Keratinocyte (primary cell): ENCODE results near the gene TRAPPC2L. TPM values are rescaled to one million over a fixed set of nuclear protein-coding genes. Genes with fewer than 3 reads are reported as not detected.

Experiments used
- DNase-seq: peaks from one replicate; pipeline ENCODE4 v3.0.0-alpha.2; 2011; ENCODE audit warnings: low read depth, missing footprints, low spot score
- FAIRE-seq: peaks from 2 replicates; lab custom pipeline; 2011; peaks lifted over from hg19 to GRCh38; lab: Jason Lieb, UNC
- H2AFZ ChIP-seq: 2 replicates; pipeline ENCODE4 v1.6.0; 2012; ENCODE audit warnings: low read length, control low read depth, inconsistent platforms; ENCODE audit not compliant: control insufficient read depth
- H3K27ac ChIP-seq: 2 replicates; pipeline ENCODE4 v1.5.1; 2011; ENCODE audit warnings: low read length; ENCODE audit not compliant: control insufficient read depth, insufficient read depth
- H3K27me3 ChIP-seq: 3 replicates; pipeline ENCODE4 v1.6.0; 2011; ENCODE audit warnings: low read length; ENCODE audit not compliant: control insufficient read depth, insufficient read depth; ENCODE audit errors: extremely low read depth
- H3K36me3 ChIP-seq, 2 experiments: 2 replicates in 1 of 2; 3 replicates in 1 of 2; pipeline ENCODE4 v1.5.1; 2011; ENCODE audit warnings: low read length in 2 of 2, mild to moderate bottlenecking in 1 of 2; ENCODE audit not compliant: control insufficient read depth in 2 of 2, insufficient read depth in 2 of 2; ENCODE audit errors: extremely low read depth in 1 of 2
- H3K4me1 ChIP-seq: 3 replicates; pipeline ENCODE4 v1.5.1; 2011; ENCODE audit warnings: low read length; ENCODE audit not compliant: control insufficient read depth, insufficient read depth; ENCODE audit errors: extremely low read depth
- H3K4me2 ChIP-seq: 3 replicates; pipeline ENCODE4 v1.6.0; 2011; ENCODE audit warnings: low read depth, low read length; ENCODE audit not compliant: control insufficient read depth, insufficient read depth; ENCODE audit errors: extremely low read depth
- H3K4me3 ChIP-seq, 3 experiments: fragments of 200-600 bp in 1 of 3; sonication (generic) in 1 of 3; 2 replicates in 2 of 3; 3 replicates in 1 of 3; pipeline ENCODE4 v1.5.1; 2011 to 2016; ENCODE audit warnings: low read length in 3 of 3, mild to moderate bottlenecking in 3 of 3, control low read depth in 2 of 3, inconsistent platforms in 1 of 3, low read depth in 1 of 3, mixed read lengths in 1 of 3, mixed run types in 1 of 3, moderate library complexity in 1 of 3; ENCODE audit not compliant: control insufficient read depth in 2 of 3, insufficient read depth in 2 of 3; ENCODE audit errors: extremely low read depth in 1 of 3
- H3K79me2 ChIP-seq: 2 replicates; pipeline ENCODE4 v1.6.0; 2012; ENCODE audit warnings: low read length; ENCODE audit not compliant: control insufficient read depth, insufficient read depth
- H3K9ac ChIP-seq: 3 replicates; pipeline ENCODE4 v1.6.0; 2011; ENCODE audit warnings: low read length; ENCODE audit not compliant: control insufficient read depth, insufficient read depth; ENCODE audit errors: extremely low read depth
- H3K9me1 ChIP-seq: 3 replicates; pipeline ENCODE4 v1.6.0; 2011; ENCODE audit warnings: low read length; ENCODE audit not compliant: control insufficient read depth, insufficient read depth; ENCODE audit errors: extremely low read depth
- H3K9me3 ChIP-seq: 2 replicates; pipeline ENCODE4 v1.5.1; 2012; ENCODE audit warnings: low read depth, low read length; ENCODE audit not compliant: control insufficient read depth
- H4K20me1 ChIP-seq: 3 replicates; pipeline ENCODE4 v1.6.0; 2011; ENCODE audit warnings: low read length; ENCODE audit not compliant: control insufficient read depth, insufficient read depth; ENCODE audit errors: extremely low read depth
- EZH2 ChIP-seq: IDR thresholded peaks from one replicate; pipeline ENCODE4 v1.6.1; 2012; ENCODE audit warnings: inconsistent platforms, mild to moderate bottlenecking, low read length, moderate library complexity
- dilution Hi-C: fragments of 300-500 bp; cut with MboI; formaldehyde crosslinking; loops from one replicate; pipeline ENCODE4 v1.7.0; 2020; ENCODE audit warnings: low sequenced_read_pairs; ENCODE audit not compliant: extremely low pct_ligation_motif_present
- polyA plus RNA-seq, 5 experiments: library from polyadenylated mRNA; depleted of rRNA in 3 of 5; stranded (reverse) in 3 of 5; stranded (forward) in 1 of 5; unstranded in 1 of 5; fragments of >200 nt; gene quantifications; 1 replicate in 1 of 5; 2 replicates in 3 of 5; 3 replicates in 1 of 5; pipeline versions ENCODE4 v1.2.1 to v1.2.3, GENCODE V29; 2011 to 2012; ENCODE audit warnings: missing spikeins in 2 of 5, low read depth in 1 of 5, low replicate concordance in 1 of 5
- TF ChIP-seq, protein P1 (sequence below), 3 experiments: IDR thresholded peaks in 1 of 3; conservative IDR thresholded peaks in 1 of 3; optimal IDR thresholded peaks in 1 of 3; 2 replicates in 2 of 3; 3 replicates in 1 of 3; pipeline versions ENCODE3 to v1.5.1; 2011; ENCODE audit warnings: low read length in 3 of 3, mild to moderate bottlenecking in 3 of 3, moderate library complexity in 2 of 3, control low read depth in 1 of 3, inconsistent platforms in 1 of 3; ENCODE audit not compliant: insufficient read depth in 2 of 3; ENCODE audit errors: extremely low read depth in 1 of 3

Gene TRAPPC2L
- polyA plus RNA-seq, 1 donor (not counting 4 experiments of a cell fraction or from before 2014, with no cell fraction given), result 139 TPM

GRCh38 chr16:88833086-88833485 lies 23.8 kb upstream of the TRAPPC2L start:
- Histone ChIP-seq H3K9me3 (no peaks in the 10 kb centered on the region), H4K20me1 (no peaks in the 10 kb centered on the region), H3K79me2 (no peaks in the 10 kb centered on the region), H2AFZ (no peak overlapping the region), H3K36me3 (peaks cover 0 to 8% of the 10 kb centered on the region in 2 experiments), H3K4me1 (no peaks in the 10 kb centered on the region), H3K4me2 (no peak overlapping the region), H3K9me1 (no peaks in the 10 kb centered on the region), H3K27me3 (no peaks in the 10 kb centered on the region), H3K4me3 (no peak overlapping the region), H3K27ac (no peak overlapping the region), H3K9ac (no peak overlapping the region)
- FAIRE-seq (no peak), DNase-seq (no peak)
- TF ChIP-seq, protein P1, sequence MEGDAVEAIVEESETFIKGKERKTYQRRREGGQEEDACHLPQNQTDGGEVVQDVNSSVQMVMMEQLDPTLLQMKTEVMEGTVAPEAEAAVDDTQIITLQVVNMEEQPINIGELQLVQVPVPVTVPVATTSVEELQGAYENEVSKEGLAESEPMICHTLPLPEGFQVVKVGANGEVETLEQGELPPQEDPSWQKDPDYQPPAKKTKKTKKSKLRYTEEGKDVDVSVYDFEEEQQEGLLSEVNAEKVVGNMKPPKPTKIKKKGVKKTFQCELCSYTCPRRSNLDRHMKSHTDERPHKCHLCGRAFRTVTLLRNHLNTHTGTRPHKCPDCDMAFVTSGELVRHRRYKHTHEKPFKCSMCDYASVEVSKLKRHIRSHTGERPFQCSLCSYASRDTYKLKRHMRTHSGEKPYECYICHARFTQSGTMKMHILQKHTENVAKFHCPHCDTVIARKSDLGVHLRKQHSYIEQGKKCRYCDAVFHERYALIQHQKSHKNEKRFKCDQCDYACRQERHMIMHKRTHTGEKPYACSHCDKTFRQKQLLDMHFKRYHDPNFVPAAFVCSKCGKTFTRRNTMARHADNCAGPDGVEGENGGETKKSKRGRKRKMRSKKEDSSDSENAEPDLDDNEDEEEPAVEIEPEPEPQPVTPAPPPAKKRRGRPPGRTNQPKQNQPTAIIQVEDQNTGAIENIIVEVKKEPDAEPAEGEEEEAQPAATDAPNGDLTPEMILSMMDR (optimal IDR thresholded peaks at IDR 0.05 in 1 of 3, IDR thresholded peaks at IDR 0.05 in 1 of 3, conservative IDR thresholded peaks at IDR 0.05 in 1 of 3; ENCODE audit: extremely low read depth in 1 of 3, insufficient read depth in 2 of 3, low read length in 3 of 3), result no peak
- TF ChIP-seq EZH2, result no peak
- dilution Hi-C loops, result no loop called here

GRCh38 chr16:88834670-88835069 lies 22.3 kb upstream of the TRAPPC2L start:
- FAIRE-seq, result no peak
- H4K20me1 ChIP-seq, result no peaks in the 10 kb centered on the region
- dilution Hi-C loops, result no loop called here

More at GRCh38 chr16:88834670-88835069, 22.3 kb upstream of the TRAPPC2L start:
- Histone ChIP-seq H3K9me3 (no peaks in the 10 kb centered on the region), H3K36me3 (peaks cover 0 to 13% of the 10 kb centered on the region in 2 experiments), H2AFZ (no peak overlapping the region), H3K4me2 (no peak overlapping the region), H3K4me1 (no peaks in the 10 kb centered on the region), H3K9me1 (no peaks in the 10 kb centered on the region), H3K27ac (no peak overlapping the region), H3K4me3 (no peak overlapping the region), H3K27me3 (no peaks in the 10 kb centered on the region), H3K9ac (no peak overlapping the region), H3K79me2 (no peaks in the 10 kb centered on the region)
- TF ChIP-seq EZH2, result no peak
- TF ChIP-seq, protein P1 (optimal IDR thresholded peaks at IDR 0.05 in 1 of 3, IDR thresholded peaks at IDR 0.05 in 1 of 3, conservative IDR thresholded peaks at IDR 0.05 in 1 of 3; ENCODE audit: extremely low read depth in 1 of 3, insufficient read depth in 2 of 3, low read length in 3 of 3), result no peak
- no peak for DNase-seq
